H1 (cell line): ENCODE measurements around the gene TMEM63C. TPM values are rescaled to one million over a fixed set of nuclear protein-coding genes. Genes with fewer than 3 reads are reported as not detected.

Experiments
- BRCA1 ChIP-seq: IDR thresholded peaks from 2 replicates; pipeline ENCODE4 v1.6.1; 2012; ENCODE audit warnings: low read depth, low read length, improper control_type of control experiment
- CEBPB ChIP-seq: IDR thresholded peaks from 2 replicates; pipeline ENCODE4 v1.6.1; 2012; ENCODE audit warnings: low read depth, low read length
- PHF8 ChIP-seq: fragments of 200-600 bp; sonication (generic); conservative IDR thresholded peaks from 2 replicates; pipeline ENCODE4 v1.7.1; 2012; ENCODE audit warnings: low read depth, mild to moderate bottlenecking, inconsistent platforms, low read length, moderate library complexity
- RAD21 ChIP-seq, 2 experiments: IDR thresholded peaks in 1 of 2; conservative IDR thresholded peaks in 1 of 2; 2 replicates each; pipeline ENCODE4 v1.6.1; 2011; ENCODE audit warnings: low read depth in 2 of 2, low read length in 2 of 2, improper control_type of control experiment in 1 of 2, inconsistent platforms in 1 of 2, mild to moderate bottlenecking in 1 of 2, moderate library complexity in 1 of 2
- SIX5 ChIP-seq: IDR thresholded peaks from 2 replicates; pipeline ENCODE4 v1.6.1; 2011; ENCODE audit warnings: mild to moderate bottlenecking, low read depth, low read length
- SP2 ChIP-seq: IDR thresholded peaks from 2 replicates; pipeline ENCODE4 v1.6.1; 2012; ENCODE audit warnings: mild to moderate bottlenecking, low read length, inconsistent platforms
- polyA plus RNA-seq, 7 experiments: library from polyadenylated mRNA; depleted of rRNA in 3 of 7; stranded (reverse) in 5 of 7; unstranded in 2 of 7; fragments of >200 nt in 5 of 7; fragments of 200-250 nt in 2 of 7; gene quantifications; 1 replicate in 5 of 7; 2 replicates in 1 of 7; 4 replicates in 1 of 7; pipeline versions ENCODE4 v1.2.1 to v1.2.3, GENCODE V29; 2011 to 2013; ENCODE audit warnings: missing spikeins in 2 of 7, mixed read lengths in 2 of 7
- total RNA-seq: library from RNA; stranded (reverse); fragmentation: NEBNext Ultra II Directional; extraction: Animal tissue kit (Norgen Biotek cat#: 25700); gene quantifications from 2 replicates; pipeline ENCODE4 v1.2.1, GENCODE V29; 2021
- TF ChIP-seq, protein P1 (sequence below): IDR thresholded peaks from 2 replicates; pipeline ENCODE4 v1.6.1; 2012; ENCODE audit warnings: inconsistent platforms

Gene TMEM63C
- total and polyA plus RNA-seq, 2 of the 8 experiments (the other 6 are each of a cell fraction or from before 2014, with no cell fraction given), result 3.0 to 7.6 TPM

DNA sequence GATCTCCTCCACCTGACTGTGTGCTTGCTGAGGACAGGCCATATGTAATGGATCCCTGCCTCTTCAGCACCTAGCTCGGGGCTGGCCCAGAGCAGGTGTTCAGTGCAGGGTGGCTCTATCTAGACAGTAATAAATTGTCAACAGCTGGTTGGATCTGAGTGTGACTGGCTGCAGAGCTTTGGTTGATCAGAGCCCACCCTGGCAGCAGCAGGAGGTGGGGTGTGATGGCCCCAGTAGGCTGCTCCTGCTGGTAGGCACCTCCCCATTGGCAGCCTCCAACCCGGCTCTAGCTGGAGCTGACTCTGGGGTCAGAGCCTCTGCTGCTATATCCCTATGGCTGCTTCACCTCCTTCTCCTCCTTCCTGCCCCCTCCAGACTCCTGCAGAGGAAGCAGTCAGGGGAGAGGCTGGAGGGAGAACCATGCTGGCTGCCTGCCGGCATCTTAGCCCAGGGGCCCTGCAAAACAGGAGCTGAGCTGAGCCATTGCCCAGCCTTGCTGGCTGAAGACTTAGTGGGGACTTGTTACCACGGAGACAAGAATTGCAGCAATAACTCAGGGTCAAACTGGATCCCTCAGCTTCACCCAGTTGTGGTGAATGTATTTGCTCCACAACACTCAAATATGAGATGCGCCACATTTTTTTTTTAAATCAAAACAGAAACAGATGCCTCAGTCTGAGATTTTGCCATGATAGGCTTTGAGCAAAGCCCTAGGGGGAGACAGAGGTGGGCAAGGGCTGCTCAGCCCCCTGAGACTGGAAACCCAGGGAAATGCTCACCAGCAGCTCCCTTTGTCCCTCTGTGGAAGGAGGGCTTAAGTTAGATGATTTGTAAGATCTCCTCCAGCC, 22.2 kb downstream of the TMEM63C start (continued):
- no peak for TF ChIP-seq RAD21 (IDR thresholded peaks at IDR 0.05 in 1 of 2, conservative IDR thresholded peaks at IDR 0.05 in 1 of 2; ENCODE audit: low read depth in 2 of 2, low read length in 2 of 2)
- no peak for TF ChIP-seq CEBPB
- TF ChIP-seq, protein P1, sequence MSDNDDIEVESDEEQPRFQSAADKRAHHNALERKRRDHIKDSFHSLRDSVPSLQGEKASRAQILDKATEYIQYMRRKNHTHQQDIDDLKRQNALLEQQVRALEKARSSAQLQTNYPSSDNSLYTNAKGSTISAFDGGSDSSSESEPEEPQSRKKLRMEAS, result no peak
- TF ChIP-seq SP2, result no peak
- no peak for TF ChIP-seq PHF8
- TF ChIP-seq SIX5, result no peak
- no peak for TF ChIP-seq BRCA1
